DMS79 treated with DMSO at 0.1 percent for 48 hours (cell line): ENCODE data around the gene RACGAP1.
A peak's percentile ranks its signal among the peaks of the same experiment; 100 is the strongest.

ENCODE experiments used
- DNase-seq: peaks from one replicate; lab custom pipeline; 2025; lab: John Stamatoyannopoulos, UW

Gene RACGAP1, protein sequence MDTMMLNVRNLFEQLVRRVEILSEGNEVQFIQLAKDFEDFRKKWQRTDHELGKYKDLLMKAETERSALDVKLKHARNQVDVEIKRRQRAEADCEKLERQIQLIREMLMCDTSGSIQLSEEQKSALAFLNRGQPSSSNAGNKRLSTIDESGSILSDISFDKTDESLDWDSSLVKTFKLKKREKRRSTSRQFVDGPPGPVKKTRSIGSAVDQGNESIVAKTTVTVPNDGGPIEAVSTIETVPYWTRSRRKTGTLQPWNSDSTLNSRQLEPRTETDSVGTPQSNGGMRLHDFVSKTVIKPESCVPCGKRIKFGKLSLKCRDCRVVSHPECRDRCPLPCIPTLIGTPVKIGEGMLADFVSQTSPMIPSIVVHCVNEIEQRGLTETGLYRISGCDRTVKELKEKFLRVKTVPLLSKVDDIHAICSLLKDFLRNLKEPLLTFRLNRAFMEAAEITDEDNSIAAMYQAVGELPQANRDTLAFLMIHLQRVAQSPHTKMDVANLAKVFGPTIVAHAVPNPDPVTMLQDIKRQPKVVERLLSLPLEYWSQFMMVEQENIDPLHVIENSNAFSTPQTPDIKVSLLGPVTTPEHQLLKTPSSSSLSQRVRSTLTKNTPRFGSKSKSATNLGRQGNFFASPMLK

DNA sequence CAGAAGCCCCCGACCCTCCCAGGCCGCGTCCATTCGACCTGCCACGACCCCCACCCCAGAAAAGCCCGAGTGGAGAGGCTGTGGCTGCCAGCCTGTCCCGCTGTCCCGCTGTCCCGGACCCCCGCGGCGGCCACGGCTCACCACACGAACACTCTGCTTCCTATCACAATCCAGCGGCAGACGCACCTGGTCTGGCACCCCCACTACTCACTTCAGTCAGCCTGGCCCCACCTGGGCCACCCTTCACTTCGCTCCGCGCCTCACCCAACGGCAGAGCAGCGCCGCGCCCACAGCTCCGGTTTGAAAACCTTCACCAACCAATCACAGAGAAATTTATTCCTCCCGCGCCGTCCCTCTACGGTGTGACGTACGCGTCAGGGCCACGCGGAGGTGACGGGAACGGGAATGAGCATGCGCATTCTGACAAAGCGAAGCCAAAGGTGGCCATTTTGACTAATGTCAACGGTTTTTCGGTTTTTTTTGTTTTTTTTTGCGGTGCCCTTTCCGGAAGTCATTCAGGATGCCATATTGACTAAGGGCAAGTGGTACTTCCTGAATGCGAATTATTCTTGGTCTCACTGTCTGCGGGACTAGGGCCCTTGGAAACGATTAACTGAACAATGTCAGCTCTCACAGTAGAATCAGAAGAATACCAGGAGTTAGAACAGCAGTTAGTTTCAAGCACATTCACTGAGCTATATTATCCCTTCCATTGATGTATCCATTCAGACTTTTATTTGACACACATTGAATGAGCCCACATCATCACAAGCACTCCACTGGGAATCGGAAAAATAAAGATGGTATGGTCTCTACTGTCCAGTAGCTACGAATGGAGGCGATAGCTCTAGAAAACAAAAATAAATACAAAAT, at the start of gene RACGAP1:
TSS of gene RACGAP1 (minus strand) at position 308 of the 873 bp plus-strand sequence. CDS start 8,779 bp downstream, outside the sequence.
- peak; percentile 98 for DNase-seq

DNA sequence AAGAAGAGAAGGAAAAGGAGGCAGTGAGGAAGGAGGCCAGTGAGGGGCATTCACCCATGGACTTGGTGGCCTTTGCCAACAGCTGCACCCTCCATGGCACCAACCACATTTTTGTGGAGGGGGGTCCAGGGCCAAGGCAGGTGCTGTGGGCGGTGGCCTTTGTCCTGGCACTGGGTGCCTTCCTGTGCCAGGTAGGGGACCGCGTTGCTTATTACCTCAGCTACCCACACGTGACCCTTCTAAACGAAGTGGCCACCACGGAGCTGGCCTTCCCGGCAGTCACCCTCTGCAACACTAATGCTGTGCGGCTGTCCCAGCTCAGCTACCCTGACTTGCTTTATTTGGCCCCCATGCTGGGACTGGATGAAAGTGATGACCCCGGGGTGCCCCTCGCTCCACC, 48.4 kb upstream of the RACGAP1 start:
- no peak for DNase-seq

DNA sequence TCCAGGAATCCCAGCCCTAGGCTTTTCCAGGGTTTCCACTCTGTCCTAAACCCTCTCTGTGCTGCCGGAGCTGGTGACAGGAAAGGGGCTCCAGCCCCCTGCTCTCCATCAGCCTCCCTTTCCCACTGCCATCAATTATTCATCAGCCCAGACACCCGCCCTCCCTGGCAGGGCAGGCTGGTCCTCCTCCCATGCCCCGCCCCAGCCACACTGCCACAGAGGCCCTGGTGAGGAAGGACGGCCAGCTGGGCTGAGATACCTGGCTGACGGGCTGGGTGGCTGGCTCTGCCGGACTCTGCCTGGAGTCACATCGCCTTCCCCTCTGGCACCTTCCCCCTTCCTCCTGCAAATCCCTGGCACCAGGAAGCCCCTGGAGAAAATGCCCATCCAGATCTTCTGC, 47.9 kb upstream of the RACGAP1 start:
- no peak for DNase-seq

DNA sequence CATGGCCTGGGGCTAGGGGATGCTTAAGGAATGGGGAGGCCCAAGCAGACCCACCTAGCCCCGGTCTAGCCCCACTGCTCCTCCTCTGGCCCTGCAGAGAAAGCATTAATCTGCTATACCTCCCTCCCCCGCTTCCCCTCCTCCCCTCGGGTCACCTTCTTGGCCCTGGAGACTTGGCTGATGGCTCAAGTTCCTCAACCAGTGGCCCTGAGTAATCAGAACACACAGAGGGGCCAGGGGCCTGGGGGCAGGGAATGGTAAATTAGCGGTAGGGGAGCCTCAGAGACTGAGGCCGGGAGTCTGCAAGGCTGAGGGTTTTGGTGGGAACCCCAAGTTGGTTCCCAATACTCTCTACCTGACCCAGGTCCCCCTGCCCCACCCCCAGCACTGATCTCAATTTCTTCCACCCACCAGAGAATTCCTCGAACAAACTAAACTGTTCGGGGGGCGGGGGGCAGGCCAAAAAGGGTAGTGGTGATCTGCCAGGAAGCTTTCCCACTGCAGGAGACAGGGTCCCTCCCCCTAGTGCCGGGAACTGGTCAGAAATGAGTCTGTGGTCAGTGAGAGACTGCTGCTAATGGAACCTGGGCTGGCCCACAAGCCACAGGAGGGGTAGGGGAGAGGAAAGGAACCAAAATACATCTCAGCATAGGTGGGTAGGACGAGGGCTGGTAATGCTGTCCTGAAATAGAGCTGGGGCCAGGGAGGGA, 47.1 kb upstream of the RACGAP1 start:
- DNase-seq, result no peak

DNA sequence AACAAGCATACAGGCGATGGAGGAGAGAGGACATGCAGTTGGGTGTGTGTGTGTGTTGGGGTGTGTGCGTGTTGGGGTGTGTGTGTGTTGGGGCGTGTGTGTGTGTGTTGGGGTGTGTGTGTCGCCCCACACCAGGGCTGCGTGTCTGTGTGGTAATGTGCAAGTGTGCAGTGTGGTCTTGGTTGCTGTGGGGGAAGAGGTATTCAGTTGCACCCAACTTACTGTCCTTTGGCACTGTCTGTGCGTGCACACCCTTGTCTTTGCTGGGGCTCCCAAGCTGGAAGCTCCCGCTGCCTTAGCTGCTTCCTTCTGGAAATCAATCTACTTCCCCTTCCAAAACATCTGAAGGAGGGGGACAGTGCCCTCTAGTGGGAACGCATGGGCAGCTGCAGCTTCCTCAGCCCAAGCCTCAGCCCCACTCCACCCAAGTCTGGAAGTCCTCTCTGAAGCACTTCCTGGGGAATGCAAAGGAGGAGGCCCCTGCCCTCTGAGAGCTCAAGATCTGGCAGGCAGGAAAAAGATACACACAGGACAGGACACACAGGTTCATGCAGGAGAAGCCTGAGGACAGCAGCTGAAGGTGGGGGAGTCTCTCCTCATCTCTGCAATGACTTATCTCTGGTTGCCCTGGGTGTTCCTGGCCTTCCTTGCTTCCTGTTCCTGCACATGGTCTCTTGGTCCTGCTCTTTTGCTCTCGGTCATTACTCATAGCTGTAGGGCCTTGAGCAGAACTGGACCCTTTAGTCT, 45.2 kb upstream of the RACGAP1 start:
- peak; percentile 67 for DNase-seq

DNA sequence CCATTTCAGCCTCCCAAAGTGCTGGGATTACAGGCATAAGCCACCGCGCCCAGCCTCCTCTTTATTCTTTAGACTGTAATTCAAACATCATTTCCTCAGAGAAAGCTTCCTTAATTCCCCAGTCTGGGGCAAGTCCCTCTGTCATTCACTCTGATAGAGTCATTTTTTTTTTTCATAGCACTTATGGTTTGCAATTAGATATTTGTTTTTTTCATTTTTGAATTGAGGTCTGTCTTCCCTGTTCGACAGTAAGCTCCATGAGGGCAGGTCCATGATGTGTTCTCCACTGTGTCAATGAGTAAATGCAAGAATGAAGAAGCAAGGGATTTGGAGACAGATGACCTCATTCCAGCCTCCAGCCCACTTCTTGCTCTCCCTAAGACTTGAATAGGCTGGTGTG, 44.2 kb upstream of the RACGAP1 start:
- no peak for DNase-seq

DNA sequence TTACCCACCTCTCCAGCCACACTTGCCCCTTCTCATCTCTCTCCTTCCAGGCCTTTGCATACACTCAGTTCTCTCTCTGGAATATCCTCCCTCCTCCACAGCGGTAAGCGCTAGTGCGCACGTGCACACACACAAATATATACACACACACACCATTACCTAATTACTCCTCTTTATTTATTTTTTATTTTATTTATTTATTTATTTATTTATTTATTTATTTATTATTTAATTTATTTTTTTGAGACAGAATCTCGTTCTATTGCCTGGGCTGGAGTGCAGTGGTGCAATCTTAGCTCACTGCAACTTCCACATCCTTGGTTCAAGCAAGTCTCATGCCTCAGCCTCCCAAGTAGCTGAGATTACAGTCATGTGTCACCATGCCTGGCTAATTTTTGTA, 43.8 kb upstream of the RACGAP1 start:
- no peak for DNase-seq

DNA sequence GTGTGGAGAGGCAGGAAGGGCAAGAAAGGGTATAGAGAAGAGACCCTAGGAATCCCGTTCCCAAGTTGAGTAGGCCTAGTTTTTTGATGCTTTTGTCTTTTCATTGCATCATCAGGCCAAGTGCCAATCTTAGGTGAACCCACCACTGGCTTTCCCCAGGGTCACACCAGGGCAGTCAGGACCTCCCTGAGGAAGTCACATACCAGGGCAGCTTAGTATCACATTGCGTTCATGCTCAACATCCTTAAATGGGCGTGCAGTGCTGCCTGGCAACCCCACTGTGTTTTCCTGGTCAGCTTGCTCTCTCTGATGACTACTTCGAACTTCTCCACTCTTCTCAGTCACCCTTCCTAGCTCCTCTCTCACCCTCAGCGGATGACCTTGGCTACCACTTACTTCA, 41.1 kb upstream of the RACGAP1 start:
- no peak for DNase-seq

DNA sequence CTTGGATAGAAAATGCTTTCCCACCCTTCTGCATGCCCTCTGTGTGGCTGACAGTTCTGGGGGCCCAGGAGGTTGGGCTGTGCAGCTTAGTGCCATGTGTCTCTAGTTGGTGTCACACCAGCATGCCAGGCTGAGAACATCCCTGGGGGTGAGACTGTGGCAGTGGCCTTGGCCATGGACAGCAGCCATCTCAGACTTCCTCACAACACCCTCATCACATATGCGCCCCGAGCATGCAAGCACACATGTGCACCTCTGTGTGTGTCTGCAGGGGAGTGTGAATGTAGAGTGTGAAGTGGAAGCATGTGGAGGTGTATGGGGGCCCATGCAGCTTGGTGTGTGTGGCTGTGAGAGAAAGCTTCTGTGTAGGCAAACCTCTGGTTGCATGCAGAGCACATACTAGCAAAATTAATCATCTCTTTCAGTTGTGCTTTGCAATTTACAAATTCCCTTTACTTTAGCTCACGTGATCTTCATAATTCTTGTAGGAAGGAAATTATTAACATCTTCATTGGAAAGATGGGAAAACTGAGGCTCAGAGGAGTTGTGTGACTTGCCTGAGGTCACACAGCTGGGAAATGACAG, 40.5 kb upstream of the RACGAP1 start:
- DNase-seq, result no peak

DNA sequence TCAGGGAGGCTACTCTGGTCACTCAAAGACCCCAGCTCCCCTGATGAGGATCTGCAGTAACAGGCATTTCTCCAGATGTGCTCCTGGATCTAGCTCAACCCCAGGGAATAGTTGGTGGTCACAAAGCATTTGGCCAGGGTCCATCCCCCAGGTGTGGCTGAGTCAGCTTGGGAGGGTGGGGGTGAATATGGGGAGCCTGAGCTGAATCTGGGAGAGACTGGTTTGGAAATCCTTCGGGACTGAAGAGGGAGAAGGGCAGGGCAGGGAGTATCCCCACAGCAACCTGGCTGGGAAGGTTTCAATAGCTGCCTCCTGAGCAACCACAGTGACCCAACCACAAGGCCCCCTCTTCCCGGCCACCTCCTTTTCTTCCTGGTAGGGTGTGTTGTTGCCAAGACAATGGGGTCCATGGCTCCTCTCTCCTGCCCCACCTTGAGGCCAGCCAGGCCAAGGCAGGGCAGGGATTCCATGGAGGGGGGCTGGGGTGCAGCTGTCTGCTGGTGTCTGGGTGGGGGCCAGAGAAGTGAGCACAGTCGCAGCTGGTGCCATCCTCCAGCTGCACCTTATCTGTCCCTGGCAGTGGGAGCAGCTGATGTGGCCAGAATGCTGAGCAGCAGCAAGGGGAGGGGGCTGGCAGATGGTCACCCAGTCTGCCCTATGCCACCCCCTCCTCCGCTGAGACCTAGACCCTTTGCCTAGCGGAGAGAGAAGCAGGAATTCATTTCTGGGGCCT, 37.6 kb upstream of the RACGAP1 start:
- no peak for DNase-seq

DNA sequence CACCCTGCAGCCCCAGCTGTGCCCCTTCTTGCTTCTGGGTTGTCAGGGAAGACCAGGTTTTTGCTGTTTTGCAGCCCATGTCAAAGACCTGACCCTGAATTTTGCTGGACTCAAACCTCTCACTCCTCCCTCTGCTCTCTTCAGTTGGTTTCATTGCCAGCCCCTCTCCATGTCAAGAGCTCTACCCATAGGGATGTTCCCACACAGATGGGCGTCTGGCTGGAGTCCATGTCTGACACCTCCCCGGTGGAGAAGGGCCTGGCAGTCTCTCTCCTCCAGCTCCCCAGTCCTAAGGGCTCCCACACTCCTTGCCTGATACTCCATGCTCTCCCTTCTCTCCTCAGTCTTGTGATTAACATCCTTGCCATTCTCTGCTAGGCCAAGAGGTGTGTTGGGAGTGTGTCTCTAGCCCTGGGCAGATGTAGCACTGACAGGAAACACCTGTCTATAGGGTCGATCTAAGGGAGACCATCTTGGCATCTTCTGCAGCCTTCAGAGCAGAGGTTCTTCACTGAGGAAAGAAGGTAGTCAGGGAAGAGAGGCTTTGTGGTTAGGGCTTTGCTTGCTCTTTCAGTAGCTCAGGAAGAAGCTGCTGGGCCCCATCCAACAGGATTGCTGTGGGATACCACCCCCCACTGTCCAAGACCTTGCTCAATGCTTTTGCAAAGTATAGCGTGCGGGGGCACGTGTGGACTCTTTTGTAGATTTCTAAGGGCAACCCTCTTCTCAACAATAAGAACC, 36.8 kb upstream of the RACGAP1 start:
- DNase-seq, result peak; percentile 12

DNA sequence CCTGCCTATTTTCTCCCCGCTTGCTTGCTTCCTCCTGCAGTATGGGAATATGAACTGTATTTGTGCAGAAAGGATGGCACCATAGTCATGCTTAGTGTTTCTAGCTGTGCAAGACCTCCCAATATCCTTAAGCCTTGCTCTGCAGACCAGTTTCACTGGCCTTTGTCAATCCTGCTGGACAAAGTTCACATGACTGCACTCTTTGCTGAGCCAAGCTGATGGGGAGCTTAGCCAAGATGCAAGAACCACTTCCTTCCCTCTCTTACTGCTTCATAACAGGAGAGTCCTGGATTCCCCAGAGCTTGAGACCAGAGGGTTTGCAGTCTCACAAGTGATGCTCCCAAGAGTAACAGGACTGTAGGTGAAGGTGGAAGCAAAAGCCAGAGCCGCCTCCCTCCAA, 35.9 kb upstream of the RACGAP1 start:
- no peak for DNase-seq

DNA sequence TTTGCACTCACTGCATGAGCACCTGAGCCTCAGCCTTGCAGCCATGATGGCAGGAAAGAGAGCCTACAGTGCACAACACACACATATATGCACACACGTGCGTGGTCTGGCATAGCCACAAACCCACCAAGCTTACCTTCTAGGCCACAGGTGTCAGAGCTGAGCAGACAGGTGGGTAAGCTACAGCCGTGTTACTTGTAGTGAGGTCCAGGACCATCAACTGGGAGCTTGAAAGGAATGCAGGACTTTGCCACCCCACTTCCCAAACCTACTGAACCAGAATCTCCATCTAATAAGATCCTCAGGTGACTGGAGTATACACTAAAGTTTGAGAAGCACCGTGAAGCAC, 34.8 kb upstream of the RACGAP1 start:
- DNase-seq, result no peak

DNA sequence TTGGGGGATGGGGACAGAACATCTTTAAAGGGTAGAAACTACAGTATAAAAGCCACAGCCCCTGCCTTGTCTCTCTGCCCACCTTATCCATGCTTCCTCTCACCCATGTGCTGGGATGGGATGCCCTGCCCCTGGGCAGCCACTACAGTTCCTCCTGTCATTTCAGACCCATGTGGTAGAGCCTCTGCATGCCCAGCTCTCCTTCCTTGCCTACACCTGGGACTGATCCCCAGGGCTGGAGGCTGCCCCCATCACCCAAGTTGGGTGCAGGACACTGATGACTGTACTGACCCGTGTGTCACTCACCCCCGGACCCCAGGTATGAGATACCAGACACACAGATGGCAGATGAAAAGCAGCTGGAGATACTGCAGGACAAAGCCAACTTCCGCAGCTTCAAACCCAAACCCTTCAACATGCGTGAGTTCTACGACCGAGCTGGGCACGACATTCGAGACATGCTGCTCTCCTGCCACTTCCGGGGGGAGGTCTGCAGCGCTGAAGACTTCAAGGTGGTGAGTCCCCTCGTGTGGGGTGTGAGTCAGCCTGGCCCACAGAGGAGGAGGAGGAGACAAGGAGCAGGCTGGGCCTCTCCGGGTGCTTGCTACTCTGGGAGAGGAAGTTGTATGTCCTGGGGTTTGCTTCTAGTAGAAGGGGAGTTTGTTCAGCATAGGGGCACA, 34.3 kb upstream of the RACGAP1 start:
- DNase-seq, result no peak

DNA sequence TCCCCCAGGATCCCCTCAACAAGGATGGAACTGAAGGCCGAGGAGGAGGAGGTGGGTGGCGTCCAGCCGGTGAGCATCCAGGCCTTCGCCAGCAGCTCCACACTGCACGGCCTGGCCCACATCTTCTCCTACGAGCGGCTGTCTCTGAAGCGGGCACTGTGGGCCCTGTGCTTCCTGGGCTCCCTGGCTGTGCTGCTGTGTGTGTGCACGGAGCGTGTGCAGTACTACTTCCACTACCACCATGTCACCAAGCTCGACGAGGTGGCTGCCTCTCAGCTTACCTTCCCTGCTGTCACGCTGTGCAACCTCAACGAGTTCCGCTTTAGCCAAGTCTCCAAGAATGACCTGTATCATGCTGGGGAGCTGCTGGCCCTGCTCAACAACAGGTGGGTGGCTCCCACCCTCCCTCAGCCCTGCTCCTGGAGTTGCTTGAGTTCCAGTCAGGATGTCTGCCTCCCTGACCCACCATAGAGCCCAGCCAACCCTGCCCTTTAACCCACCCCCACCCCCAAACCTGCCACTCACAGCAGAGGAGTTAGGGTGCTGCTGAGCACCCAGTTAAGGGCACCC, 33.5 kb upstream of the RACGAP1 start:
- DNase-seq, result peak; percentile 55

DNA sequence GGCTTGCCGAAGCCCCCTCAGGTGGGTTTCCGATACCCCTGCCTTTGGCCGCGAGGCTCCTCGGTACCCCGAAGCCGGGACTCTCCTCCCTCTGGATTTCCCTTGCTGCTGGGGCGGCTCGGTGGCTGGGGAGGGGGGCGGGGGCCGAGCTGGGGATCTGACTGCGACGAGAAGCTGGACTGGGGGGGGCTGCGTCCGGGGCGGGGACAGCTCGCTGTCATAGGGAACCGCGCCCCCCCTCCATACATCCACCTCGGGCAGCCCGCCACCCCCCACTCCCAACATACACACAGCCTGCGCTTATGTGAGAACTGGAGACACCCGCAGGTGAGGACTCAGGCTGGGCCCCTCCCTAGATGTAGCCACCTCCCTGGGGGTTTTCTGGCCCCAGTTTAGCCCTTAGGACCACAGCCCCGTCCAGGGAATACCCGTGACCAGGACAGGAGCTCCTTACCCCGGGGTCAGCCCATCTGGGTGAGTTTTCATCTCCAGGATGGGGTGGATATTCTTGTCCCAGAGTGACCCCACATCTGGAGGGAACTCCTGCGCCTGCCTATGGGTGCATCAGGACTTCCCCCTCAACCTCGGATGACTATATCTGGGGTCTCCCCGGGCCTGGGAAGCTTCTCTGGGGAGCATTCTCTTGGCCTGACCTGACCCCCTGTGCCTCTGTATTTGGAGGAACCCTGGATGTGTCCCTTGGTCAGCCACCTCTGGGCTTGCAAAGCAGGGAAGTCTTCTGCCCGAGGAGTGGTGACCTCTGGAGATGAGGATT, 32.8 kb upstream of the RACGAP1 start:
- DNase-seq, result no peak

DNA sequence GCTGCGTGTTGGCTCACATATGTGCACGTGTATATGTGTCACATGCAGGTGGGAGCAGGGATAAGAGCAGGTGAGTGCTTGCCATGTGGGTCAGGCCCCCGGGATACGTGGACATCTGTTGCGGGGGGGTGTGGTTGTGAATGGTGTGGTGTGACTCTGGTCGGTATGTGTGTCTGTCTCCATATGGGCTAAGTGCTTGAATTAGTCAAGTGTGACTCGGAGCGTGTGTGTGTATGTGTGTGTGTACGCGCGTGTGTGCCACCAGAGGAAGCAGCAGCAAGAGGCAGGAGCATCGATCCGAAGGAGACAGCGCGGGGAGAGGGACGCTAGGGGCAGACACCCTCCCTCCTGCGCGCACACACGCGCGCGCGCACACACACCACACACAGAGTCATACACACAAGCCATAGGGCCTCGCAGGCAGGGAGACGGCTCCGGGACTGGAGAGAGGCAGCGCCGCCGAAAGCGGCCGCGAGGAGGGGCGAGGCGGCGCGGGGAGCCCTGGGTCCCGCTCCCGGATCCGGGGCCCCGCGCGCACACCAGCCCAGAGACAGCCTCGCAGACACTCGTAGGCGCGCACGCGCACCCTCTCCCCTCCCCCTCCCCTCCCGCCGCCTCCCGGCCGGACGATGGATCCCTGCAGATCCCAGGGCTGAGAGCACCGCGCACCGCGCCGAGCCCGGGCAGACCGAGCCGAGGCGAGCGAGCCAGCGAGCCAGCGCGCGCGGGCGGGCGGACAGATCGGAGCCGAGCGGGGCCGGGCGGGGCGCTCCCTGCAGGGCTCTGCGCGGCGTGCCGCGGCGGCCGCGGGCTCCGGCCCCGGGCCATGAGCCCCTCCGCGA, 31.9 kb upstream of the RACGAP1 start, which contains the start of gene ASIC1:
TSS of gene ASIC1 (plus strand) at position 597 of the 842 bp plus-strand sequence. CDS start 1,171 bp downstream, outside the sequence.
- peak; percentile 46 for DNase-seq
